ENCODE measurements around the gene CDK8. TPM values are rescaled to one million over a fixed set of nuclear protein-coding genes. Genes with fewer than 3 reads are reported as not detected.
"Not testable (repeated sequence)": the region's sequence is repeated elsewhere in the genome, so short reads cannot be mapped to it uniquely, and the experiment has no call there.

The CDK8 gene
- polyA plus RNA-seq, 5 donors = 16.8 to 22.5 (median 17.8) TPM

- DNase-seq = no peak
Measured at GRCh38 chr13:26249551-26249950, 4.4 kb upstream of the CDK8 start.

GRCh38 chr13:26252006-26252405, 1.9 kb upstream of the CDK8 start:
- not testable (repeated sequence) for DNase-seq

GRCh38 chr13:26253262-26253786, 605 bp upstream of the CDK8 start:
- no peak for DNase-seq

- peak; percentile 31 to 32 for DNase-seq
Measured at GRCh38 chr13:26254583-26255111, 718 bp downstream of the CDK8 start.

GRCh38 chr13:26255115-26255514, 1.2 kb downstream of the CDK8 start:
- no peak for DNase-seq

GRCh38 chr13:26255691-26256277, 1.9 kb downstream of the CDK8 start:
- no peak for DNase-seq

- DNase-seq = no peak
Measured at GRCh38 chr13:26257049-26257448, 3.1 kb downstream of the CDK8 start.

GRCh38 chr13:26259634-26260033, 5.7 kb downstream of the CDK8 start:
- DNase-seq = no peak

GRCh38 chr13:26262156-26262555, 8.2 kb downstream of the CDK8 start:
- no peak for DNase-seq

- DNase-seq = no peak
Measured at GRCh38 chr13:26266311-26266710, 12.4 kb downstream of the CDK8 start.

- DNase-seq = no peak
Measured at GRCh38 chr13:26270707-26271106, 16.8 kb downstream of the CDK8 start.

- DNase-seq = no peak
Measured at GRCh38 chr13:26272621-26273020, 18.7 kb downstream of the CDK8 start.

GRCh38 chr13:26280295-26280694, 26.4 kb downstream of the CDK8 start:
- DNase-seq = no peak

- no peak for DNase-seq
Measured at GRCh38 chr13:26280822-26281221, 26.9 kb downstream of the CDK8 start.

- DNase-seq = not testable (repeated sequence)
Measured at GRCh38 chr13:26285911-26286310, 32.0 kb downstream of the CDK8 start.

GRCh38 chr13:26288838-26289237, 34.9 kb downstream of the CDK8 start:
- not testable (repeated sequence) for DNase-seq

GRCh38 chr13:26295812-26296211, 41.9 kb downstream of the CDK8 start:
- no peak for DNase-seq

GRCh38 chr13:26299168-26299750, 45.3 kb downstream of the CDK8 start:
- no peak for DNase-seq

GRCh38 chr13:26300140-26300539, 46.2 kb downstream of the CDK8 start:
- DNase-seq = no peak

- no peak for DNase-seq
Measured at GRCh38 chr13:26305676-26306075, 51.7 kb downstream of the CDK8 start.

GRCh38 chr13:26307701-26308100, 53.8 kb downstream of the CDK8 start:
- DNase-seq = no peak

- no peak for DNase-seq
Measured at GRCh38 chr13:26308250-26308649, 54.3 kb downstream of the CDK8 start.

- DNase-seq = no peak
Measured at GRCh38 chr13:26308836-26309235, 54.9 kb downstream of the CDK8 start.

GRCh38 chr13:26310003-26310402, 56.1 kb downstream of the CDK8 start:
- no peak for DNase-seq
